Naive thymus-derived CD4-positive, alpha-beta T cell (primary cell): ENCODE results near the gene SPNS3. TPM values are rescaled to one million over a fixed set of nuclear protein-coding genes. Genes with fewer than 3 reads are reported as not detected.
A peak's percentile ranks its signal among the peaks of the same experiment; 100 is the strongest.

ENCODE experiments used
- ATAC-seq: fragments of 150-1000 bp; cut with Tn5 transposase; 2 replicates; pipeline ENCODE4 v1.10.0; 2021; ENCODE audit warnings: mild to moderate bottlenecking, moderate library complexity
- CTCF ChIA-PET: fragments of 350-600 bp; sonication (Branson Sonifier 250); formaldehyde crosslinking; loops from one replicate; lab custom pipeline; 2021; ENCODE audit warnings: antibody characterized with exemption; lab: Charles Lee
- POLR2A ChIA-PET: fragments of 350-600 bp; sonication (Branson Sonifier 250); formaldehyde crosslinking; loops from one replicate; lab custom pipeline; 2021; ENCODE audit warnings: antibody characterized with exemption, inconsistent platforms; lab: Charles Lee
- DNase-seq, 9 donors: peaks; one replicate each; pipeline versions ENCODE4 v3.0.0 to v3.0.0-alpha.2; 2020 to 2022; ENCODE audit warnings: mixed read lengths in 1 of 9
- H3K27ac ChIP-seq: one replicate; pipeline ENCODE4 v1.7.0; 2013; ENCODE audit warnings: mild to moderate bottlenecking, low read depth, low read length, moderate library complexity
- H3K27me3 ChIP-seq, 2 donors: one replicate each; pipeline ENCODE4 v1.7.0; 2013; ENCODE audit warnings: low read length in 2 of 2, mild to moderate bottlenecking in 2 of 2, moderate library complexity in 2 of 2; ENCODE audit not compliant: control insufficient read depth in 2 of 2, insufficient read depth in 2 of 2
- H3K36me3 ChIP-seq, 3 experiments: 1 replicate in 2 of 3; 2 replicates in 1 of 3; pipeline ENCODE4 v1.7.0; 2013; ENCODE audit warnings: low read length in 3 of 3, mild to moderate bottlenecking in 3 of 3, moderate library complexity in 1 of 3; ENCODE audit not compliant: insufficient read depth in 3 of 3, control insufficient read depth in 2 of 3
- H3K4me1 ChIP-seq, 2 donors: one replicate each; pipeline ENCODE4 v1.7.0; 2013; ENCODE audit warnings: low read length in 2 of 2, mild to moderate bottlenecking in 2 of 2, moderate library complexity in 1 of 2; ENCODE audit not compliant: control insufficient read depth in 2 of 2, insufficient read depth in 2 of 2
- H3K4me3 ChIP-seq: 2 replicates; pipeline ENCODE4 v1.7.0; 2013; ENCODE audit warnings: mild to moderate bottlenecking, low read length
- H3K9me3 ChIP-seq, 3 experiments: 1 replicate in 2 of 3; 2 replicates in 1 of 3; pipeline ENCODE4 v1.7.0; 2013; ENCODE audit warnings: low read length in 3 of 3; ENCODE audit not compliant: control insufficient read depth in 2 of 3
- H3K27ac Mint-ChIP-seq, 9 donors: one replicate each; pipeline ENCODE4 v1.8.0; 2020 to 2022; ENCODE audit warnings: mixed read lengths in 9 of 9, mild to moderate bottlenecking in 8 of 9, moderate library complexity in 5 of 9, inconsistent platforms in 2 of 9
- H3K27me3 Mint-ChIP-seq, 5 donors: one replicate each; pipeline ENCODE4 v1.8.0; 2021 to 2022; ENCODE audit warnings: mixed read lengths in 5 of 5, mild to moderate bottlenecking in 1 of 5
- H3K36me3 Mint-ChIP-seq, 5 donors: one replicate each; pipeline ENCODE4 v1.8.0; 2020 to 2022; ENCODE audit warnings: mixed read lengths in 5 of 5, mild to moderate bottlenecking in 3 of 5, inconsistent platforms in 1 of 5
- H3K4me1 Mint-ChIP-seq, 7 donors: one replicate each; pipeline ENCODE4 v1.8.0; 2020 to 2022; ENCODE audit warnings: mixed read lengths in 7 of 7, mild to moderate bottlenecking in 3 of 7, inconsistent platforms in 1 of 7
- H3K4me3 Mint-ChIP-seq, 10 donors: one replicate each; pipeline ENCODE4 v1.8.0; 2020 to 2022; ENCODE audit warnings: mild to moderate bottlenecking in 10 of 10, mixed read lengths in 10 of 10, moderate library complexity in 6 of 10, inconsistent platforms in 2 of 10
- H3K9me3 Mint-ChIP-seq, 11 donors: one replicate each; pipeline ENCODE4 v1.8.0; 2020 to 2022; ENCODE audit warnings: mixed read lengths in 11 of 11, mild to moderate bottlenecking in 4 of 11, inconsistent platforms in 1 of 11, moderate library complexity in 1 of 11
- intact Hi-C, 2 donors: fragments of 100-400 bp; cut with micrococcal nuclease; formaldehyde crosslinking; loops; one replicate each; pipeline ENCODE4 v1.15.1; 2023
- polyA plus RNA-seq, 2 donors: library from polyadenylated mRNA; unstranded; fragments of 300-500 nt; fragmentation: Illumina TruSeq; gene quantifications; one replicate each; pipeline ENCODE4 v1.2.3, GENCODE V29; 2021
- total RNA-seq, 6 experiments: library from RNA in 5 of 6; stranded (reverse) in 5 of 6; gene quantifications; 1 replicate in 5 of 6; 2 replicates in 1 of 6; pipeline ENCODE4 v1.2.3 and lab custom pipeline; 2021 to 2026

SPNS3 gene
- total and polyA plus RNA-seq, 7 experiments from 2014 or later, result 1.7 to 7.3 (median 5.1) TPM

- intact Hi-C loops, result loop anchor here in 1 of 2 donors (5.0 kb wide), 1 partner anchor 58 kb away; no protein-coding TSS in a partner anchor
- H3K4me1 Mint-ChIP-seq, result peaks cover 22 to 49% (median 40%) of the 10 kb centered on the region in 7 donors
- peaks cover 21 to 28% of the 10 kb centered on the region in 2 donors for H3K4me1 ChIP-seq
- H3K4me3 ChIP-seq, result no peak overlapping the region
- no peaks in the 10 kb centered on the region for H3K9me3 ChIP-seq
- peaks cover 0 to 6% (median 0%) of the 10 kb centered on the region in 5 donors for H3K36me3 Mint-ChIP-seq
- H3K27me3 ChIP-seq, result no peaks in the 10 kb centered on the region
- no peak for ATAC-seq
- peak overlapping the region in 5 of 10 donors; percentile 21 to 89 (median 77) for H3K4me3 Mint-ChIP-seq
- H3K27ac Mint-ChIP-seq, result peak overlapping the region in 7 of 9 donors; percentile 43 to 97 (median 69)
- no peak for DNase-seq
- H3K36me3 ChIP-seq, result no peaks in the 10 kb centered on the region
- H3K27ac ChIP-seq, result peak overlapping the region; percentile 53
- no peaks in the 10 kb centered on the region for H3K27me3 Mint-ChIP-seq
- ChIA-PET CTCF (no interaction called here), POLR2A (interaction anchor here (0.5 to 2.2 kb wide), 4 partner anchors 10 to 20 kb away, joined by 3 to 10 read pairs (median 4); partner anchors contain the start of gene SPNS2)
- no peaks in the 10 kb centered on the region for H3K9me3 Mint-ChIP-seq
These were observed 46.4 kb downstream of the SPNS3 start for GRCh38 chr17:4479982-4480751.

GRCh38 chr17:4480929-4481898, 47.5 kb downstream of the SPNS3 start:
- Mint-ChIP-seq H3K36me3 (peaks cover 0 to 6% (median 0%) of the 10 kb centered on the region in 5 donors), H3K9me3 (no peaks in the 10 kb centered on the region), H3K27ac (peak overlapping the region; percentile 88 to 97 (median 92)), H3K27me3 (no peaks in the 10 kb centered on the region), H3K4me1 (peaks cover 27 to 59% (median 48%) of the 10 kb centered on the region in 7 donors), H3K4me3 (peak overlapping the region; percentile 63 to 89 (median 84))
- intact Hi-C loops, result loop anchor here in 1 of 2 donors (5.0 kb wide), 1 partner anchor 59 kb away; no protein-coding TSS in a partner anchor
- Histone ChIP-seq H3K9me3 (no peaks in the 10 kb centered on the region), H3K4me3 (peak overlapping the region; percentile 51), H3K36me3 (no peaks in the 10 kb centered on the region), H3K4me1 (peaks cover 28% of the 10 kb centered on the region in 2 donors), H3K27me3 (no peaks in the 10 kb centered on the region), H3K27ac (peak overlapping the region; percentile 53)
- ATAC-seq (peak; percentile 74), DNase-seq (peak in 6 of 9 donors; percentile 18 to 50 (median 30))
- ChIA-PET POLR2A (interaction anchor here (0.5 to 2.2 kb wide), 4 partner anchors 9 to 338 kb away, joined by 3 to 10 read pairs (median 4); partner anchors contain the start of genes CYB5D2, SPNS2 and ZZEF1), CTCF (interaction anchor here (1.1 to 1.2 kb wide), 2 partner anchors 17 to 62 kb away, joined by 3 read pairs; partner anchors contain the start of gene SPNS2)

- H3K9me3 Mint-ChIP-seq, result no peaks in the 10 kb centered on the region
- peak overlapping the region in 6 of 10 donors; percentile 17 to 89 (median 70) for H3K4me3 Mint-ChIP-seq
- ChIA-PET POLR2A (interaction anchor here (0.6 to 2.2 kb wide), 3 partner anchors 9 to 340 kb away, joined by 3 to 10 read pairs (median 3); partner anchors contain the start of genes CYB5D2, SPNS2 and ZZEF1), CTCF (interaction anchor here (0.9 kb wide), 1 partner anchor 145 kb away, joined by 3 read pairs; no protein-coding TSS in a partner anchor)
- H3K27me3 ChIP-seq, result no peaks in the 10 kb centered on the region
- intact Hi-C loops, result loop anchor here in 1 of 2 donors (5.0 kb wide), 1 partner anchor 60 kb away; no protein-coding TSS in a partner anchor
- no peaks in the 10 kb centered on the region for H3K36me3 ChIP-seq
- H3K27ac ChIP-seq, result no peak overlapping the region
- DNase-seq (no peak), ATAC-seq (no peak)
- peak overlapping the region in 7 of 9 donors; percentile 51 to 97 (median 78) for H3K27ac Mint-ChIP-seq
- no peaks in the 10 kb centered on the region for H3K9me3 ChIP-seq
- H3K27me3 Mint-ChIP-seq, result no peaks in the 10 kb centered on the region
- H3K36me3 Mint-ChIP-seq, result peaks cover 0 to 6% (median 0%) of the 10 kb centered on the region in 5 donors
- peaks cover 36 to 70% (median 57%) of the 10 kb centered on the region in 7 donors for H3K4me1 Mint-ChIP-seq
- H3K4me1 ChIP-seq, result peaks cover 28 to 31% of the 10 kb centered on the region in 2 donors
- H3K4me3 ChIP-seq, result no peak overlapping the region
These were observed 48.7 kb downstream of the SPNS3 start for GRCh38 chr17:4482338-4483011.

- ChIA-PET POLR2A (interaction anchor here (0.6 kb wide), 1 partner anchor 10 kb away, joined by 3 read pairs; no protein-coding TSS in a partner anchor), CTCF (no interaction called here)
- intact Hi-C loops, result loop anchor here in 1 of 2 donors (5.0 kb wide), 1 partner anchor 61 kb away; no protein-coding TSS in a partner anchor
- Mint-ChIP-seq H3K4me1 (peaks cover 36 to 70% (median 57%) of the 10 kb centered on the region in 7 donors), H3K27ac (peak overlapping the region in 8 of 9 donors; percentile 7 to 97 (median 78)), H3K27me3 (no peaks in the 10 kb centered on the region), H3K36me3 (peaks cover 0 to 6% (median 0%) of the 10 kb centered on the region in 5 donors), H3K9me3 (no peaks in the 10 kb centered on the region), H3K4me3 (peak overlapping the region in 5 of 10 donors; percentile 7 to 89 (median 45))
- DNase-seq, result no peak
- Histone ChIP-seq H3K36me3 (no peaks in the 10 kb centered on the region), H3K27ac (no peak overlapping the region), H3K4me1 (peaks cover 28 to 31% of the 10 kb centered on the region in 2 donors), H3K9me3 (no peaks in the 10 kb centered on the region), H3K27me3 (no peaks in the 10 kb centered on the region), H3K4me3 (no peak overlapping the region)
- ATAC-seq, result no peak
These were observed 49.5 kb downstream of the SPNS3 start for GRCh38 chr17:4483012-4483840.
